Heart left ventricle (tissue), 16 donors: ENCODE measurements around the gene CREB3. TPM values are rescaled to one million over a fixed set of nuclear protein-coding genes. Genes with fewer than 3 reads are reported as not detected.

Experiments
- ATAC-seq, 4 donors: fragments of 200-7000 bp; cut with Tn5 transposase; one replicate each; pipeline ENCODE4 v1.9.1; 2020 to 2022; ENCODE audit warnings: moderate library complexity in 4 of 4, mild to moderate bottlenecking in 3 of 4, moderate number of reproducible peaks in 1 of 4
- DNase-seq, 5 donors: peaks; one replicate each; pipeline ENCODE4 v3.0.0-alpha.2; 2020
- H3K27ac ChIP-seq, 12 donors: fragments of 200-600 bp; sonication (generic) in 4 of 12; one replicate each; pipeline versions ENCODE4 v1.5.0 to v1.8.0; 2016 to 2022; ENCODE audit warnings: mild to moderate bottlenecking in 2 of 12
- H3K27me3 ChIP-seq, 9 donors: fragments of 200-600 bp; sonication (generic) in 2 of 9; one replicate each; pipeline versions ENCODE4 v1.5.1 to v1.8.0; 2016 to 2022; ENCODE audit warnings: mild to moderate bottlenecking in 3 of 9
- H3K36me3 ChIP-seq, 9 donors: fragments of 200-600 bp; sonication (generic) in 2 of 9; one replicate each; pipeline versions ENCODE4 v1.5.0 to v1.8.0; 2018 to 2022; ENCODE audit warnings: mild to moderate bottlenecking in 2 of 9
- H3K4me1 ChIP-seq, 12 donors: fragments of 200-600 bp; sonication (generic) in 4 of 12; one replicate each; pipeline versions ENCODE4 v1.5.0 to v1.8.0; 2016 to 2022; ENCODE audit warnings: mild to moderate bottlenecking in 3 of 12
- H3K4me3 ChIP-seq, 12 donors: fragments of 200-600 bp; sonication (generic) in 4 of 12; one replicate each; pipeline versions ENCODE4 v1.5.0 to v1.8.0; 2017 to 2022; ENCODE audit warnings: mild to moderate bottlenecking in 9 of 12, moderate library complexity in 4 of 12
- H3K9me3 ChIP-seq, 12 donors: fragments of 200-600 bp; sonication (generic) in 4 of 12; one replicate each; pipeline versions ENCODE4 v1.5.0 to v1.8.0; 2016 to 2022; ENCODE audit warnings: mild to moderate bottlenecking in 1 of 12
- CTCF ChIP-seq, 12 donors: fragments of 200-600 bp; sonication (generic) in 4 of 12; IDR thresholded peaks; one replicate each; pipeline versions ENCODE4 v1.5.0 to v1.8.0; 2018 to 2022; ENCODE audit warnings: antibody characterized with exemption in 12 of 12, mild to moderate bottlenecking in 5 of 12
- POLR2A ChIP-seq, 2 donors: fragments of 450-650 bp; IDR thresholded peaks; one replicate each; pipeline ENCODE4 v1.6.1; 2017; ENCODE audit warnings: antibody characterized with exemption in 2 of 2, mild to moderate bottlenecking in 2 of 2, moderate library complexity in 2 of 2
- WGBS, 4 donors: extraction: QIAGEN DNeasy Blood & Tissue Kit in 2 of 4; methylation state at CpG; one replicate each; pipeline versions ENCODE4 v1.1.5 to v1.1.7; 2013 to 2018; 5-methylcytosine and 5-hydroxymethylcytosine counted together
- intact Hi-C, 10 donors: fragments of 100-400 bp; cut with DNase I; formaldehyde crosslinking; loops; one replicate each; pipeline versions ENCODE4 v1.11.1 to v1.14.2; 2022
- polyA plus RNA-seq, 2 donors: library from polyadenylated mRNA; stranded (reverse); fragments of 200-250 nt; gene quantifications; one replicate each; pipeline ENCODE4 v1.2.3, GENCODE V29; 2013
- total RNA-seq, 9 donors: library from RNA; depleted of rRNA in 2 of 9; stranded (reverse); fragments of >200 nt in 2 of 9; fragmentation: NEBNext Ultra II Directional in 3 of 9; extraction: Animal tissue kit (Norgen Biotek cat#: 25700) in 3 of 9; gene quantifications; one replicate each; pipeline versions ENCODE4 v1.1.0 to v1.2.4, GENCODE V29; 2016 to 2023
- donor health status: ischemic (EF 13 %, LVEDD 7.1; RV severe dilation, severe dysfunction).
- donor health status: healthy with polysubstance abuse.
- donor health status: DM: no; HTN: yes; CAD: no.
- donor health status: DM: no; HTN: no; CAD: no.
- donor health status: ischemic (EF 25% LVEDD 6.9; RV normal size, moderate dysfunction).
- donor health status: ischemic (EF 25% LVEDD 5.7; RV mildly dilated, moderate dysfunction).
- donor health status: healthy.
- donor health status: DM: yes; HTN: yes; CAD: no.
- donor health status: ischemic (EF 35%, LVEDD 5.7; RV mildly dilated, moderate dysfunction).
- donor health status: nonischemic (EF 11% LVEDD 7.7; RV severe dilation, severe dysfunction).
- donor health status: DM: yes; HTN: yes; CAD: no.
- donor health status: PGD.
- donor health status: ischemic (EF 29% LVEDD 5.4; RV normal size, mild dysfunction).
- donor health status: nonischemic (EF 23%, LVEDD 6.1; RV moderate dilation, normal function).

Gene CREB3
- total and polyA plus RNA-seq, 11 donors: 16.1 to 49.4 (median 26.7) TPM

- DNase-seq (no peak), ATAC-seq (no peak)
- H3K27ac ChIP-seq: peak overlapping the region in 1 of 12 donors; percentile 44
- 89 to 93% (median 91%) methylated on average over 3 of the region's 3 CpGs for WGBS, 4 donors
- TF ChIP-seq CTCF (IDR thresholded peaks at IDR 0.05) (no peak), POLR2A (IDR thresholded peaks at IDR 0.05) (no peak)
- H3K4me1 ChIP-seq: peaks cover 0 to 11% (median 0%) of the 10 kb centered on the region in 12 donors
- peaks cover 19 to 100% (median 98%) of the 10 kb centered on the region in 9 donors for H3K36me3 ChIP-seq
- H3K4me3 ChIP-seq: no peak overlapping the region
- no peaks in the 10 kb centered on the region for H3K27me3 ChIP-seq
- intact Hi-C loops: loop anchor here in 1 of 10 donors (5.0 kb wide), 1 partner anchor 36 kb away; no protein-coding TSS in a partner anchor
- H3K9me3 ChIP-seq: no peaks in the 10 kb centered on the region
Measured at GRCh38 chr9:35713578-35713977, 18.9 kb upstream of the CREB3 start.

GRCh38 chr9:35714123-35714522 is 18.3 kb upstream of the CREB3 start:
- no peak for DNase-seq
- peaks cover 19 to 100% (median 98%) of the 10 kb centered on the region in 9 donors for H3K36me3 ChIP-seq
- intact Hi-C loops: loop anchor here in 1 of 10 donors (5.0 kb wide), 1 partner anchor 37 kb away; no protein-coding TSS in a partner anchor
- peaks cover 0 to 11% (median 0%) of the 10 kb centered on the region in 12 donors for H3K4me1 ChIP-seq
- H3K4me3 ChIP-seq: no peak overlapping the region
- ATAC-seq: no peak
- TF ChIP-seq CTCF (IDR thresholded peaks at IDR 0.05) (no peak), POLR2A (IDR thresholded peaks at IDR 0.05) (no peak)
- no peaks in the 10 kb centered on the region for H3K9me3 ChIP-seq
- no peaks in the 10 kb centered on the region for H3K27me3 ChIP-seq
- WGBS, 4 donors: 88 to 95% (median 90%) methylated on average over 6 of the region's 6 CpGs
- H3K27ac ChIP-seq: peak overlapping the region in 1 of 12 donors; percentile 44

- TF ChIP-seq CTCF (IDR thresholded peaks at IDR 0.05) (no peak), POLR2A (IDR thresholded peaks at IDR 0.05) (no peak)
- intact Hi-C loops: loop anchor here in 1 of 10 donors (5.0 kb wide), 1 partner anchor 37 kb away; no protein-coding TSS in a partner anchor
- Histone ChIP-seq H3K4me1 (peaks cover 0 to 11% (median 0%) of the 10 kb centered on the region in 12 donors), H3K4me3 (no peak overlapping the region), H3K27me3 (no peaks in the 10 kb centered on the region), H3K27ac (peak overlapping the region in 1 of 12 donors; percentile 24), H3K9me3 (no peaks in the 10 kb centered on the region), H3K36me3 (peaks cover 19 to 100% (median 100%) of the 10 kb centered on the region in 9 donors)
- WGBS, 4 donors: 93 to 95% (median 94%) methylated on average over 12 to 13 of the region's 13 CpGs
- ATAC-seq: no peak
- no peak for DNase-seq
Measured at GRCh38 chr9:35714579-35715252, 17.8 kb upstream of the CREB3 start.

GRCh38 chr9:35716230-35716629 is 16.2 kb upstream of the CREB3 start:
- WGBS, 4 donors: 87 to 92% (median 88%) methylated on average over 4 of the region's 4 CpGs
- no peak for DNase-seq
- no peaks in the 10 kb centered on the region for H3K27me3 ChIP-seq
- no peak overlapping the region for H3K27ac ChIP-seq
- H3K9me3 ChIP-seq: no peaks in the 10 kb centered on the region
- TF ChIP-seq CTCF (IDR thresholded peaks at IDR 0.05) (no peak), POLR2A (IDR thresholded peaks at IDR 0.05) (no peak)
- peaks cover 19 to 100% (median 100%) of the 10 kb centered on the region in 9 donors for H3K36me3 ChIP-seq
- H3K4me3 ChIP-seq: no peak overlapping the region
- ATAC-seq: peak in 2 of 4 donors; percentile 3 to 10
- H3K4me1 ChIP-seq: peaks cover 0 to 3% (median 0%) of the 10 kb centered on the region in 12 donors
- intact Hi-C loops: loop anchor here in 1 of 10 donors (1.0 kb wide), 1 partner anchor 15 kb away; no protein-coding TSS in a partner anchor
